Neural progenitor cell (in vitro differentiated cells): Measurements from ENCODE around the gene GCAT.

Experiments
- EZH2 ChIP-seq: fragments of 200-600 bp; sonication (generic); IDR thresholded peaks from 2 replicates; pipeline ENCODE4 v1.6.1; 2017; ENCODE audit warnings: antibody characterized with exemption, mild to moderate bottlenecking, moderate library complexity
- TF ChIP-seq, protein P1 (sequence below): fragments of 200-600 bp; sonication (generic); IDR thresholded peaks from 2 replicates; pipeline ENCODE4 v1.5.1; 2017; ENCODE audit warnings: antibody characterized with exemption, mild to moderate bottlenecking

DNA sequence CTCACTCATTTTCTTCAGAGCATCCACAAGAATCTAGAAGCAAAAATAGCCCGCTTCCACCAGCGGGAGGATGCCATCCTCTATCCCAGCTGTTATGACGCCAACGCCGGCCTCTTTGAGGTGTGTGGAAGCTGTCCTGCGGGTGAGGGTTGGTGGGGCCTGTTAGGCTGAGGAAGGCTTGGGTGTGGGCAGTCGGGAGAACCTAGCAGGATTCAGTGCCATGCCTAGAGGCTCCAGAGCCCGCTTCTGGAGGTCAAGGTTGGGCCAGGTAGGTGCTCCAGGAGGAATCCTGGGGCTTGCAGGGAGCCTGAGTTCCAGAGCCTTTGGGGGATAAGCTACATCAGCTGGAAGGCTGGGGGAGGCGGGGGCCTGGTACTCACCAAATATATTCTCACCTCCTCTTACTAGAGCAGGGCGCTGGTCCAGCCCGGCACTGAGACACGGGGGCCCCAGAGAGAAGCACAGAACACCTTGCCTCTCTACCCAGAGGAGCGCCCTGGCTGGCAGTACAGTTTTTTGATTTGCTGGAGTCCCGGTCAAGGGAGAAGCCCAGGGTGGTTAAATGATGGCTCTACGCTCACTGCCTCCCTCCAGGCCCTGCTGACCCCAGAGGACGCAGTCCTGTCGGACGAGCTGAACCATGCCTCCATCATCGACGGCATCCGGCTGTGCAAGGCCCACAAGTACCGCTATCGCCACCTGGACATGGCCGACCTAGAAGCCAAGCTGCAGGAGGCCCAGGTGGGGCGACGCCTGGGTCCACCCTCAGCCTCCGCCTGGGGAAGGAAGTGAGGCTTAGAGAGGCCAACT is 5.3 kb downstream of the GCAT start:
- TF ChIP-seq, protein P1, sequence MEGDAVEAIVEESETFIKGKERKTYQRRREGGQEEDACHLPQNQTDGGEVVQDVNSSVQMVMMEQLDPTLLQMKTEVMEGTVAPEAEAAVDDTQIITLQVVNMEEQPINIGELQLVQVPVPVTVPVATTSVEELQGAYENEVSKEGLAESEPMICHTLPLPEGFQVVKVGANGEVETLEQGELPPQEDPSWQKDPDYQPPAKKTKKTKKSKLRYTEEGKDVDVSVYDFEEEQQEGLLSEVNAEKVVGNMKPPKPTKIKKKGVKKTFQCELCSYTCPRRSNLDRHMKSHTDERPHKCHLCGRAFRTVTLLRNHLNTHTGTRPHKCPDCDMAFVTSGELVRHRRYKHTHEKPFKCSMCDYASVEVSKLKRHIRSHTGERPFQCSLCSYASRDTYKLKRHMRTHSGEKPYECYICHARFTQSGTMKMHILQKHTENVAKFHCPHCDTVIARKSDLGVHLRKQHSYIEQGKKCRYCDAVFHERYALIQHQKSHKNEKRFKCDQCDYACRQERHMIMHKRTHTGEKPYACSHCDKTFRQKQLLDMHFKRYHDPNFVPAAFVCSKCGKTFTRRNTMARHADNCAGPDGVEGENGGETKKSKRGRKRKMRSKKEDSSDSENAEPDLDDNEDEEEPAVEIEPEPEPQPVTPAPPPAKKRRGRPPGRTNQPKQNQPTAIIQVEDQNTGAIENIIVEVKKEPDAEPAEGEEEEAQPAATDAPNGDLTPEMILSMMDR, result no peak
- TF ChIP-seq EZH2, result no peak
